Kidney epithelial cell (primary cell): ENCODE data around the gene CSGALNACT2. TPM values are rescaled to one million over a fixed set of nuclear protein-coding genes. Genes with fewer than 3 reads are reported as not detected.
"Not testable (repeated sequence)": the region's sequence is repeated elsewhere in the genome, so short reads cannot be mapped to it uniquely, and the experiment has no call there.

Source experiments
- DNase-seq: peaks from one replicate; pipeline ENCODE4 v3.0.0-alpha.2; 2010; ENCODE audit warnings: low read depth
- H3K27me3 ChIP-seq: 2 replicates; pipeline ENCODE4 v1.6.0; 2011; ENCODE audit warnings: low read length; ENCODE audit not compliant: control insufficient read depth, insufficient read depth
- H3K36me3 ChIP-seq: 2 replicates; pipeline ENCODE4 v1.5.1; 2011; ENCODE audit warnings: low read length; ENCODE audit not compliant: control insufficient read depth, insufficient read depth
- H3K4me3 ChIP-seq: 2 replicates; pipeline ENCODE4 v1.5.1; 2011; ENCODE audit warnings: low read depth, mild to moderate bottlenecking, control low read depth, low read length
- CTCF ChIP-seq: IDR thresholded peaks from 2 replicates; pipeline ENCODE4 v1.5.1; 2011; ENCODE audit warnings: mild to moderate bottlenecking, moderate library complexity, low read length, control low read depth, inconsistent platforms; ENCODE audit not compliant: insufficient read depth, poor library complexity, severe bottlenecking
- total RNA-seq: library from RNA; depleted of rRNA; stranded (reverse); fragments of >200 nt; gene quantifications from 2 replicates; pipeline ENCODE4 v1.2.3, GENCODE V29; 2015

The CSGALNACT2 gene
- total RNA-seq, 1 donor from 2014 or later, result 17.3 TPM

- Histone ChIP-seq H3K27me3 (no peaks in the 10 kb centered on the region), H3K36me3 (peaks cover 1% of the 10 kb centered on the region), H3K4me3 (no peak overlapping the region)
- TF ChIP-seq CTCF, result no peak
- DNase-seq, result no peak
These were observed 39.4 kb downstream of the CSGALNACT2 start for GRCh38 chr10:43177595-43177994.

GRCh38 chr10:43181146-43181545 lies 42.9 kb downstream of the CSGALNACT2 start:
- no peak for DNase-seq
- peaks cover 1% of the 10 kb centered on the region for H3K36me3 ChIP-seq

GRCh38 chr10:43183764-43184163 lies 45.5 kb downstream of the CSGALNACT2 start:
- not testable (repeated sequence) for H3K36me3 ChIP-seq, H3K4me3 ChIP-seq, DNase-seq, H3K27me3 ChIP-seq

More at GRCh38 chr10:43181146-43181545, 42.9 kb downstream of the CSGALNACT2 start:
- no peak overlapping the region for H3K4me3 ChIP-seq
- no peak for TF ChIP-seq CTCF
- no peaks in the 10 kb centered on the region for H3K27me3 ChIP-seq

GRCh38 chr10:43186150-43186549 lies 47.9 kb downstream of the CSGALNACT2 start:
- H3K27me3 ChIP-seq, result no peaks in the 10 kb centered on the region
- H3K4me3 ChIP-seq, result no peak overlapping the region
- TF ChIP-seq CTCF, result no peak
- H3K36me3 ChIP-seq, result no peaks in the 10 kb centered on the region
- DNase-seq, result no peak

GRCh38 chr10:43187213-43187612 lies 49.0 kb downstream of the CSGALNACT2 start:
- no peak overlapping the region for H3K4me3 ChIP-seq

GRCh38 chr10:43188702-43189101 lies 50.5 kb downstream of the CSGALNACT2 start:
- Histone ChIP-seq H3K27me3 (no peaks in the 10 kb centered on the region), H3K36me3 (no peaks in the 10 kb centered on the region), H3K4me3 (no peak overlapping the region)
- TF ChIP-seq CTCF, result no peak
- DNase-seq, result no peak

More at GRCh38 chr10:43187213-43187612, 49.0 kb downstream of the CSGALNACT2 start:
- DNase-seq, result no peak
- Histone ChIP-seq H3K27me3 (no peaks in the 10 kb centered on the region), H3K36me3 (no peaks in the 10 kb centered on the region)
- no peak for TF ChIP-seq CTCF
